Body of pancreas (tissue), 4 donors: ENCODE results near the gene BPIFB6.

Experiments
- CTCF ChIP-seq, 7 experiments: fragments of 450-650 bp in 4 of 7; fragments of 200-600 bp in 3 of 7; sonication (generic) in 3 of 7; IDR thresholded peaks; one replicate each; pipeline ENCODE4 v1.5.1; 2016 to 2019; ENCODE audit warnings: antibody characterized with exemption in 7 of 7
- POLR2A ChIP-seq, 3 donors: fragments of 450-650 bp; IDR thresholded peaks; one replicate each; pipeline ENCODE4 v1.6.1; 2016; ENCODE audit warnings: antibody characterized with exemption in 3 of 3, mild to moderate bottlenecking in 2 of 3

- TF ChIP-seq POLR2A (IDR thresholded peaks at IDR 0.05) (no peak), CTCF (IDR thresholded peaks at IDR 0.05) (no peak)
These were observed 40.9 kb downstream of the BPIFB6 start for GRCh38 chr20:33072362-33072761.
